ENCODE measurements around the gene RYR1.
A peak's percentile ranks its signal among the peaks of the same experiment; 100 is the strongest.

The RYR1 gene

DNA sequence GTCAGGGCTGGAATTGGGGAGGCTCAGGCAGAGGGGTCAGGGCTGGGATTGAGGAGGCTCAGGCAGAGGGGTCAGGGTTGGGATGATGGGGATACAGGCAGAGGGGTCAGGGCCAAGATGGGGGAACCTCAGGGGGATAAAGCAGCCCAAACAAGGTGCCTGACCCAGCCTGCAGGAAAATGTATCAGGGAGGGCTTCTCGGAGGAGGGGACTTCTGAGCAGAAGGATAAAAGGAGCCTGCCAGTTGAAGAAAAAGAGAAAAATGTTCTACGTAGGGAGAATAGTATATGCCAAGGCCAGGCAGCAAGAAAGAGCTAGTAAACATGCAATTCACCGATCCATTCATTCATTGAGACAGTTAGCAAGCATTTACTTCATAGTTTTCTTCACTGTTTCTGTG lies 99.4 kb downstream of the RYR1 start:
- peaks cover 2 to 5% of the 10 kb centered on the region in 2 donors for H3K9me3 ChIP-seq (ENCODE audit: control insufficient read depth in 2 of 2, low read length in 2 of 2)
- no peak overlapping the region for H3K9ac ChIP-seq (ENCODE audit: low read depth in 1 of 2, low read length in 2 of 2)
- H3K4me1 ChIP-seq (ENCODE audit: control insufficient read depth in 2 of 2, insufficient read depth in 2 of 2, low read length in 2 of 2): peaks cover 0 to 2% of the 10 kb centered on the region in 2 donors
- H3K27me3 ChIP-seq (ENCODE audit: control insufficient read depth in 2 of 2, insufficient read depth in 2 of 2, low read length in 2 of 2): no peaks in the 10 kb centered on the region
- no peak overlapping the region for H3K4me3 ChIP-seq (ENCODE audit: low read length in 2 of 2)
- no peaks in the 10 kb centered on the region for H3K36me3 ChIP-seq (ENCODE audit: control insufficient read depth in 2 of 2, insufficient read depth in 2 of 2, low read length in 2 of 2)
- H3K27ac ChIP-seq (ENCODE audit: low read depth in 2 of 2, low read length in 2 of 2): no peak overlapping the region

DNA sequence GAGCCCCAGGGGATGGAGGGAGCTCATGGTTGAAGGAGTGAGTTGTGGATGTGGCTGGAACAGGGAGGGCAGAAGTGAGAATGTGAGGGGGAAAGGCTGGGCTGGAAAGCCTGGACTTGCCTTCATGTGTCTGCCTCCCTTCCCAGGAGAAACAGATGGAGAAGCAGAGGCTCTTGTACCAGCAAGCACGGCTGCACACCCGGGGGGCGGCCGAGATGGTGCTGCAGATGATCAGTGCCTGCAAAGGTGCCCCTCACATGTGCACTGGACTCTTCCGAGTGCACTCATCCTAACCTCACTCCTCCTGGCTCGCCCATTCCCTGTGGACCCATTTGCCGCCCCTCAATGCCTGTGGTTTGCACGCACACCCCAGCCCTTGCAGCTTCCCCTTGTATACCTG lies 101.1 kb downstream of the RYR1 start:
- H3K27me3 ChIP-seq (ENCODE audit: control insufficient read depth in 2 of 2, insufficient read depth in 2 of 2, low read length in 2 of 2): no peaks in the 10 kb centered on the region
- peaks cover 2 to 5% of the 10 kb centered on the region in 2 donors for H3K9me3 ChIP-seq (ENCODE audit: control insufficient read depth in 2 of 2, low read length in 2 of 2)
- no peak overlapping the region for H3K27ac ChIP-seq (ENCODE audit: low read depth in 2 of 2, low read length in 2 of 2)
- no peak overlapping the region for H3K4me3 ChIP-seq (ENCODE audit: low read length in 2 of 2)
- no peak overlapping the region for H3K9ac ChIP-seq (ENCODE audit: low read depth in 1 of 2, low read length in 2 of 2)
- peaks cover 0 to 2% of the 10 kb centered on the region in 2 donors for H3K4me1 ChIP-seq (ENCODE audit: control insufficient read depth in 2 of 2, insufficient read depth in 2 of 2, low read length in 2 of 2)
- H3K36me3 ChIP-seq (ENCODE audit: control insufficient read depth in 2 of 2, insufficient read depth in 2 of 2, low read length in 2 of 2): no peaks in the 10 kb centered on the region

- Histone ChIP-seq H3K36me3 (ENCODE audit: control insufficient read depth in 2 of 2, insufficient read depth in 2 of 2, low read length in 2 of 2) (no peaks in the 10 kb centered on the region), H3K9me3 (ENCODE audit: control insufficient read depth in 2 of 2, low read length in 2 of 2) (peaks cover 2 to 5% of the 10 kb centered on the region in 2 donors), H3K9ac (ENCODE audit: low read depth in 1 of 2, low read length in 2 of 2) (no peak overlapping the region), H3K4me3 (ENCODE audit: low read length in 2 of 2) (no peak overlapping the region), H3K4me1 (ENCODE audit: control insufficient read depth in 2 of 2, insufficient read depth in 2 of 2, low read length in 2 of 2) (peaks cover 0 to 2% of the 10 kb centered on the region in 2 donors), H3K27me3 (ENCODE audit: control insufficient read depth in 2 of 2, insufficient read depth in 2 of 2, low read length in 2 of 2) (no peaks in the 10 kb centered on the region), H3K27ac (ENCODE audit: low read depth in 2 of 2, low read length in 2 of 2) (no peak overlapping the region)
Measured at GRCh38 chr19:38535212-38535611, 101.7 kb downstream of the RYR1 start.

DNA sequence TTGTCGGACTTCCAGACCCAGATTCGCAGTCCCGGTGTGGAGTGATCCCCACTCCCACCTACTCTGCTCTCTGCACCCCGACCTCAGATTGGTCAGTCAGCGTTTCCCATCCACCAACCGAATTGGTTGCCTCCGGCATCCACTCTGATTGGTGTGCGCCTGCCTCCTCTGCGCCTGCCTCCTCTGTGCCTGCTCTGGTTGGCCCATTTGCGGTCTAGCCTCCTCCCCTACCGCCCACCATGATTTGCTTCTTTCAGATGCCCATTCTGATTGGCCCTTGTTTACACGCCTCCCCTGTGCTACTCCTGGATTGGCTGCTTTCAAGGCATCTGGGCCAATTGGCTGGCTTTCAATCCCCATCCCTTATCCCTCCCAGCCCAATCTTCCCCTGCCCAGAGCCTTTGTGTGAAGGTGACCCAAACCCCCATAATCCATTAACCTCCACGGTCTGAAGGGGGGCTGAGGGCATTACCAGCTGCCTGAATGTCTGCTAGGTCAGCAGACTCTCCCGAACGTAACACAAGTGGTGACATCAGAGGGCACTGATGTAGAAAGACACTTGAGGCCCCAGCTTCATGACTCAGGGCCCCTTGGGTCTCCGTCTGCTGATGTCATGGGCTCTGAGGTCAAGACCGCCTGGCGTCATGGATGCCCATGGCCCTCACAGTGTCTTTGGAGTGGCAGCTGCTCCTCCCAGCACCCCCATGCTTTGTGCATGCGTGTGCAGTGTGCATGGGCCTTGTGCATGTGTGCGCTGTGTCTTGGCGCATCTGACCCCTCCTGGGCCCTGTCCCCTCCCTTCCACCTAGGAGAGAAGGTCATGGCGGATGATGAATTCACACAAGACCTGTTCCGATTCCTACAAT lies 103.8 kb downstream of the RYR1 start:
- Histone ChIP-seq H3K9me3 (ENCODE audit: control insufficient read depth in 2 of 2, low read length in 2 of 2) (peaks cover 2 to 5% of the 10 kb centered on the region in 2 donors), H3K27ac (ENCODE audit: low read depth in 2 of 2, low read length in 2 of 2) (no peak overlapping the region), H3K4me1 (ENCODE audit: control insufficient read depth in 2 of 2, insufficient read depth in 2 of 2, low read length in 2 of 2) (peaks cover 0 to 2% of the 10 kb centered on the region in 2 donors), H3K9ac (ENCODE audit: low read depth in 1 of 2, low read length in 2 of 2) (no peak overlapping the region), H3K36me3 (ENCODE audit: control insufficient read depth in 2 of 2, insufficient read depth in 2 of 2, low read length in 2 of 2) (no peaks in the 10 kb centered on the region), H3K27me3 (ENCODE audit: control insufficient read depth in 2 of 2, insufficient read depth in 2 of 2, low read length in 2 of 2) (no peaks in the 10 kb centered on the region), H3K4me3 (ENCODE audit: low read length in 2 of 2) (no peak overlapping the region)

GRCh38 chr19:38538386-38538785 lies 104.9 kb downstream of the RYR1 start:
- H3K27me3 ChIP-seq (ENCODE audit: control insufficient read depth in 2 of 2, insufficient read depth in 2 of 2, low read length in 2 of 2): no peaks in the 10 kb centered on the region
- H3K27ac ChIP-seq (ENCODE audit: low read depth in 2 of 2, low read length in 2 of 2): no peak overlapping the region
- no peak overlapping the region for H3K9ac ChIP-seq (ENCODE audit: low read depth in 1 of 2, low read length in 2 of 2)
- peaks cover 0 to 2% of the 10 kb centered on the region in 2 donors for H3K4me1 ChIP-seq (ENCODE audit: control insufficient read depth in 2 of 2, insufficient read depth in 2 of 2, low read length in 2 of 2)
- H3K36me3 ChIP-seq (ENCODE audit: control insufficient read depth in 2 of 2, insufficient read depth in 2 of 2, low read length in 2 of 2): no peaks in the 10 kb centered on the region
- H3K4me3 ChIP-seq (ENCODE audit: low read length in 2 of 2): no peak overlapping the region
- H3K9me3 ChIP-seq (ENCODE audit: control insufficient read depth in 2 of 2, low read length in 2 of 2): peaks cover 2 to 5% of the 10 kb centered on the region in 2 donors

DNA sequence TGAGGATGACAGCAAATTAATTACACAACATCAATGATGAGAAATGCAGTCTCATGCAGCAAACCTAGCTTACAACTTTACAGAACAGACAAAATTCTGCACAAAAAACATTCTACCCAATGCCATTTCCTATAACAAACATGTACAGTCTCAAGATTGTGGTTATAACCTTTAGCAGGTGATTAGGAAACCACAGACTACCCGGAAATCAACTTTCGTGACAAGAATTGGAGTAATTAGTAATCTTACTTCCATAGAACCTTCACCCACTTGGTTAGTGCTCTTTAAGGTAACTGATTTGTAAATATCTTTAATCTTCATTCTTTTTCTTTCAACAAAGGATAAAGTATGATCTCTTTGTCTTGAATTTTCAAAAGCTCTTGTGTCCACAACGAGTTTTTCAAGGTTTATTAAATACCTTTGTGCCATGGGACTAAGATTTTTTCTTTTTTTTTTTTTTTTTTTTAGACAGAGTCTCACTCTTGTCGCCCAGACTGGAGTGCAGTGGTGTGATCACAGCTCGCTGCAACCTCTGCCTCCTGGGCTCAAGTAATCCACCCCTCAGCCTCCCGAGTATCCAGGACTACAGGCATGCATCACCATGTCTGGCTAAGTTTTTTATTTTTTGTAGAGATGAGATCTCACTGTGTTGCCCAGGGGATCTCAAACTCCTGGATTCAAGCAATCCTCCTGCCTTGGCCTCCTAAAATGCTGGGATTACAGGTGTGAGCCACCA lies 105.5 kb downstream of the RYR1 start:
- H3K4me1 ChIP-seq (ENCODE audit: control insufficient read depth in 2 of 2, insufficient read depth in 2 of 2, low read length in 2 of 2): peaks cover 0 to 3% of the 10 kb centered on the region in 2 donors
- no peaks in the 10 kb centered on the region for H3K36me3 ChIP-seq (ENCODE audit: control insufficient read depth in 2 of 2, insufficient read depth in 2 of 2, low read length in 2 of 2)
- H3K9ac ChIP-seq (ENCODE audit: low read depth in 1 of 2, low read length in 2 of 2): no peak overlapping the region
- peak overlapping the region in 1 of 2 donors; percentile 3 for H3K27ac ChIP-seq (ENCODE audit: low read depth in 2 of 2, low read length in 2 of 2)
- peaks cover 2 to 5% of the 10 kb centered on the region in 2 donors for H3K9me3 ChIP-seq (ENCODE audit: control insufficient read depth in 2 of 2, low read length in 2 of 2)
- H3K4me3 ChIP-seq (ENCODE audit: low read length in 2 of 2): no peak overlapping the region
- H3K27me3 ChIP-seq (ENCODE audit: control insufficient read depth in 2 of 2, insufficient read depth in 2 of 2, low read length in 2 of 2): no peaks in the 10 kb centered on the region

GRCh38 chr19:38539751-38540150 lies 106.3 kb downstream of the RYR1 start:
- peaks cover under 1 to 5% of the 10 kb centered on the region in 2 donors for H3K9me3 ChIP-seq (ENCODE audit: control insufficient read depth in 2 of 2, low read length in 2 of 2)
- no peak overlapping the region for H3K4me3 ChIP-seq (ENCODE audit: low read length in 2 of 2)
- no peak overlapping the region for H3K27ac ChIP-seq (ENCODE audit: low read depth in 2 of 2, low read length in 2 of 2)
- no peaks in the 10 kb centered on the region for H3K27me3 ChIP-seq (ENCODE audit: control insufficient read depth in 2 of 2, insufficient read depth in 2 of 2, low read length in 2 of 2)
- no peaks in the 10 kb centered on the region for H3K36me3 ChIP-seq (ENCODE audit: control insufficient read depth in 2 of 2, insufficient read depth in 2 of 2, low read length in 2 of 2)
- peaks cover 2 to 11% of the 10 kb centered on the region in 2 donors for H3K4me1 ChIP-seq (ENCODE audit: control insufficient read depth in 2 of 2, insufficient read depth in 2 of 2, low read length in 2 of 2)
- no peak overlapping the region for H3K9ac ChIP-seq (ENCODE audit: low read depth in 1 of 2, low read length in 2 of 2)

- no peaks in the 10 kb centered on the region for H3K27me3 ChIP-seq (ENCODE audit: control insufficient read depth in 2 of 2, insufficient read depth in 2 of 2, low read length in 2 of 2)
- H3K4me1 ChIP-seq (ENCODE audit: control insufficient read depth in 2 of 2, insufficient read depth in 2 of 2, low read length in 2 of 2): peaks cover 2 to 11% of the 10 kb centered on the region in 2 donors
- H3K9me3 ChIP-seq (ENCODE audit: control insufficient read depth in 2 of 2, low read length in 2 of 2): no peaks in the 10 kb centered on the region
- no peak overlapping the region for H3K9ac ChIP-seq (ENCODE audit: low read depth in 1 of 2, low read length in 2 of 2)
- H3K36me3 ChIP-seq (ENCODE audit: control insufficient read depth in 2 of 2, insufficient read depth in 2 of 2, low read length in 2 of 2): no peaks in the 10 kb centered on the region
- H3K4me3 ChIP-seq (ENCODE audit: low read length in 2 of 2): no peak overlapping the region
- H3K27ac ChIP-seq (ENCODE audit: low read depth in 2 of 2, low read length in 2 of 2): no peak overlapping the region
Measured at GRCh38 chr19:38542040-38542439, 108.5 kb downstream of the RYR1 start.

GRCh38 chr19:38543286-38543806 lies 109.9 kb downstream of the RYR1 start:
- Histone ChIP-seq H3K4me3 (ENCODE audit: low read length in 2 of 2) (no peak overlapping the region), H3K9ac (ENCODE audit: low read depth in 1 of 2, low read length in 2 of 2) (no peak overlapping the region)

More at GRCh38 chr19:38543286-38543806, 109.9 kb downstream of the RYR1 start:
- Histone ChIP-seq H3K27me3 (ENCODE audit: control insufficient read depth in 2 of 2, insufficient read depth in 2 of 2, low read length in 2 of 2) (no peaks in the 10 kb centered on the region), H3K36me3 (ENCODE audit: control insufficient read depth in 2 of 2, insufficient read depth in 2 of 2, low read length in 2 of 2) (no peaks in the 10 kb centered on the region), H3K4me1 (ENCODE audit: control insufficient read depth in 2 of 2, insufficient read depth in 2 of 2, low read length in 2 of 2) (peaks cover 2 to 8% of the 10 kb centered on the region in 2 donors), H3K27ac (ENCODE audit: low read depth in 2 of 2, low read length in 2 of 2) (no peak overlapping the region), H3K9me3 (ENCODE audit: control insufficient read depth in 2 of 2, low read length in 2 of 2) (no peaks in the 10 kb centered on the region)
